Stimulated activated CD4-positive, alpha-beta T cell treated with anti-CD3 and anti-CD28 coated beads, Interleukin-15, amount 100 ng/mL, for 1 hour (primary cell): ENCODE results near the gene RIN2.
"Not testable (repeated sequence)": the region's sequence is repeated elsewhere in the genome, so short reads cannot be mapped to it uniquely, and the experiment has no call there.

ENCODE experiments used
- DNase-seq, 2 donors: peaks; one replicate each; pipeline ENCODE4 v3.0.0-alpha.2; 2020; ENCODE audit warnings: low read depth in 1 of 2, low spot score in 1 of 2

The RIN2 gene

GRCh38 chr20:19786311-19786710 is 28.3 kb downstream of the RIN2 start:
- DNase-seq, result no peak

GRCh38 chr20:19787366-19787765 is 29.3 kb downstream of the RIN2 start:
- no peak for DNase-seq

- no peak for DNase-seq
Observed at GRCh38 chr20:19789009-19789408, 31.0 kb downstream of the RIN2 start.

- no peak for DNase-seq
Observed at GRCh38 chr20:19789446-19789845, 31.4 kb downstream of the RIN2 start.

- no peak for DNase-seq
Observed at GRCh38 chr20:19791887-19792286, 33.8 kb downstream of the RIN2 start.

GRCh38 chr20:19793716-19794115 is 35.7 kb downstream of the RIN2 start:
- no peak for DNase-seq

- DNase-seq, result no peak
Observed at GRCh38 chr20:19794941-19795340, 36.9 kb downstream of the RIN2 start.

- DNase-seq, result no peak
Observed at GRCh38 chr20:19799325-19799724, 41.3 kb downstream of the RIN2 start.

GRCh38 chr20:19802099-19802491 is 44.0 kb downstream of the RIN2 start:
- no peak for DNase-seq

- DNase-seq, result no peak
Observed at GRCh38 chr20:19802492-19803158, 44.6 kb downstream of the RIN2 start.

- DNase-seq, result not testable (repeated sequence)
Observed at GRCh38 chr20:19806276-19806675, 48.2 kb downstream of the RIN2 start.

GRCh38 chr20:19806806-19807190 is 48.7 kb downstream of the RIN2 start:
- no peak for DNase-seq

GRCh38 chr20:19807191-19807945 is 49.3 kb downstream of the RIN2 start:
- no peak for DNase-seq
